B cell (primary cell): ENCODE data around the gene ANKRD28.

Experiments used
- EZH2 ChIP-seq: IDR thresholded peaks from 2 replicates; pipeline ENCODE4 v1.6.1; 2012; ENCODE audit warnings: borderline replicate concordance, low read depth, mild to moderate bottlenecking, moderate library complexity, low read length; ENCODE audit not compliant: insufficient read depth, poor library complexity, severe bottlenecking
- TF ChIP-seq, protein P1 (sequence below): fragments of 200-600 bp; IDR thresholded peaks from one replicate; pipeline ENCODE4 v1.8.0; 2022; ENCODE audit warnings: antibody characterized with exemption, mild to moderate bottlenecking

GRCh38 chr3:15722877-15723623, 74.7 kb downstream of the ANKRD28 start:
- TF ChIP-seq, protein P1, sequence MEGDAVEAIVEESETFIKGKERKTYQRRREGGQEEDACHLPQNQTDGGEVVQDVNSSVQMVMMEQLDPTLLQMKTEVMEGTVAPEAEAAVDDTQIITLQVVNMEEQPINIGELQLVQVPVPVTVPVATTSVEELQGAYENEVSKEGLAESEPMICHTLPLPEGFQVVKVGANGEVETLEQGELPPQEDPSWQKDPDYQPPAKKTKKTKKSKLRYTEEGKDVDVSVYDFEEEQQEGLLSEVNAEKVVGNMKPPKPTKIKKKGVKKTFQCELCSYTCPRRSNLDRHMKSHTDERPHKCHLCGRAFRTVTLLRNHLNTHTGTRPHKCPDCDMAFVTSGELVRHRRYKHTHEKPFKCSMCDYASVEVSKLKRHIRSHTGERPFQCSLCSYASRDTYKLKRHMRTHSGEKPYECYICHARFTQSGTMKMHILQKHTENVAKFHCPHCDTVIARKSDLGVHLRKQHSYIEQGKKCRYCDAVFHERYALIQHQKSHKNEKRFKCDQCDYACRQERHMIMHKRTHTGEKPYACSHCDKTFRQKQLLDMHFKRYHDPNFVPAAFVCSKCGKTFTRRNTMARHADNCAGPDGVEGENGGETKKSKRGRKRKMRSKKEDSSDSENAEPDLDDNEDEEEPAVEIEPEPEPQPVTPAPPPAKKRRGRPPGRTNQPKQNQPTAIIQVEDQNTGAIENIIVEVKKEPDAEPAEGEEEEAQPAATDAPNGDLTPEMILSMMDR = no peak
- TF ChIP-seq EZH2 = no peak
